ENCODE measurements around the gene MEF2D.

The MEF2D gene

GRCh38 chr1:156498432-156499193 lies 2.0 kb downstream of the MEF2D start (continued):
- TF ChIP-seq ZNF16 (tag by site-specific recombination; IDR thresholded peaks at IDR 0.05; ENCODE audit: low read depth) (no peak), ATF2 (tag by site-specific recombination; IDR thresholded peaks at IDR 0.05; ENCODE audit: low read depth) (no peak), ZFHX2 (tag by site-specific recombination; conservative IDR thresholded peaks at IDR 0.05) (peak; percentile 20; the same call in 1 of the 2 replicates), ZNF600 (tag by site-specific recombination; IDR thresholded peaks at IDR 0.05) (peak; percentile 20; the same call in 1 of the 2 replicates), ZSCAN4 (tag by site-specific recombination; IDR thresholded peaks at IDR 0.05) (peak; percentile 36; the same call in 1 of the 2 replicates), ZNF768 (tag by site-specific recombination; IDR thresholded peaks at IDR 0.05) (no peak), ZNF544 (tag by site-specific recombination; IDR thresholded peaks at IDR 0.05) (no peak), ZNF366 (tag by site-specific recombination; conservative IDR thresholded peaks at IDR 0.05) (no peak), ZNF391 (tag by site-specific recombination; IDR thresholded peaks at IDR 0.05; ENCODE audit: borderline replicate concordance, low read depth) (no peak), ZBTB49 (tag by site-specific recombination; IDR thresholded peaks at IDR 0.05; ENCODE audit: low read depth) (no peak), AEBP2 (tag by site-specific recombination; IDR thresholded peaks at IDR 0.05; ENCODE audit: borderline replicate concordance) (no peak), ZNF202 (tag by site-specific recombination; IDR thresholded peaks at IDR 0.05; ENCODE audit: borderline replicate concordance) (no peak), KLF10 (tag by site-specific recombination; IDR thresholded peaks at IDR 0.05) (no peak), ELK4 (IDR thresholded peaks at IDR 0.05; ENCODE audit: borderline replicate concordance, low read depth, low read length) (no peak), KLF7 (tag by site-specific recombination; IDR thresholded peaks at IDR 0.05; ENCODE audit: borderline replicate concordance) (no peak)

GRCh38 chr1:156497743-156498431 lies 2.7 kb downstream of the MEF2D start:
- Histone ChIP-seq H3K27ac (ENCODE audit: extremely low read depth, low read depth, low read length) (no peak overlapping the region), H3K4me3 (ENCODE audit: low read depth, low read length) (no peak overlapping the region), H3K36me3 (ENCODE audit: control insufficient read depth in 2 of 2, insufficient read depth in 1 of 2, low read length in 2 of 2) (peaks cover 0 to 9% of the 10 kb centered on the region in 2 experiments; a peak in 1 of 3 replicates), H3K9me3 (ENCODE audit: control insufficient read depth, insufficient read depth, low read depth, low read length) (no peaks in the 10 kb centered on the region), H3K4me1 (ENCODE audit: control insufficient read depth, insufficient read depth, low read length) (peaks cover 9% of the 10 kb centered on the region)
- ChIA-PET POLR2A (interaction anchor here (0.6 to 1.5 kb wide), 3 partner anchors 9 to 41 kb away, joined by 5 read pairs; no protein-coding TSS in a partner anchor), CTCF (interaction anchor here (0.8 to 2.3 kb wide), 5 partner anchors 16 to 115 kb away, joined by 3 to 9 read pairs (median 4); no protein-coding TSS in a partner anchor)
- peak; percentile 48; the same call in 1 of the 2 replicates for TF ChIP-seq ZBTB17 (tag by site-specific recombination; IDR thresholded peaks at IDR 0.05)
- no peak for TF ChIP-seq ZNF2 (tag by site-specific recombination; IDR thresholded peaks at IDR 0.05)
- TF ChIP-seq ZNF362 (tag by site-specific recombination; IDR thresholded peaks at IDR 0.05): 0 out of 2 replicates have a peak, but pooled peaks have one; percentile 25
